GM18499 (cell line): ENCODE data around the gene ANKRD1.

Source experiments
- ATAC-seq: cut with Tn5 transposase; IDR thresholded peaks from one replicate; pipeline ENCODE4 v1.9.1; 2021; ENCODE audit warnings: moderate number of reproducible peaks; ENCODE audit not compliant: insufficient read depth, unreplicated experiment

ANKRD1 gene

DNA sequence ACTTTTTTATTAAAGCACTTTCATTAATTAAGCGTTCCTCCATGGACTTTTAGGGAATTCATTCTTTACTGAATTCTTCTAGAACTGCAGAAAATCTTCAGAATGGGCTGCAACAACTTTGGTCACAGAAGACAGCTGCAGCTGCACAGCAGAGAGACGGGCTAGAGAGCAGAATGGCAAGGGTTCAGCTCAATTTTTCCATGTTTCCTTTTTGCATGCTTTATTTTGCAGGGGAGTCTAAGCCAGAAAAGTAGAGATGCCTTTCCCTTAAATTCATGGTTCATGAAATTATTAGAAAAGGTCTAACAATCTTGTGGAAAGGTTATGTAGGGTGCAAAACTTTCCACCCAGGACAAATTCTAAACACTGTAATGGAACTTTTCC is 15.4 kb upstream of the ANKRD1 start:
- no peak for ATAC-seq

DNA sequence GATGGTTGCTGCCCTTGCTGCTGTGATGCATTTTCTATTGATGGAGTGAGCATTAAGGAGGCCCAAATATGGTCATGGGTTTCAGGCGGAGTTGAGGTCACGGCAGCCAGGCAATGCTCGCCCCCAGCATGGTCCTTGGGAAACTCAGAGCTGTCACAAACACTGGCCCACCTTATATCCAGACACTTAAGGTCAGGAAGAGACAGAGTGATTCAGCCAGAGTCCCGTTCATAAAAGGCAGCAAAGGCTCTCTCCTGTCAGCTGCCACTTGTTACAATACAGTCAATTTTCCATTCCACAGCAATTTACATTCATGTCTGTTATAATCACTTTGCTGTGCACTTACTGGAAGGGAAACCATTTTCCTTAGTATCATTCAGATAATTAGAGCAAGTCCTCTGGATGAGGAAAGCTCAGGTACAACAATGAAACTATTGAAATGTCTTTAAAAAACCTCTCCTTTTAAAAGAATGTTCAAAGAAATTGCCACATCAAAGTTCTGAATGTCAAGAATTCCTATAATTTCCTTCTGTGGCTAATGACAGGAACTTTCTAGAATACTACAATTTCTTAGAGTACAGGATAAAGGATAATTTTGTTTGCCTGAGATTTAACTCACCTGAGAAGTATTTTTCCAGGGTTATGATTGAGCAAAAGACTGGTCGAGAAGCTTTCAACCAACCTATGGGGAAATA is 14.8 kb upstream of the ANKRD1 start:
- ATAC-seq, result no peak

DNA sequence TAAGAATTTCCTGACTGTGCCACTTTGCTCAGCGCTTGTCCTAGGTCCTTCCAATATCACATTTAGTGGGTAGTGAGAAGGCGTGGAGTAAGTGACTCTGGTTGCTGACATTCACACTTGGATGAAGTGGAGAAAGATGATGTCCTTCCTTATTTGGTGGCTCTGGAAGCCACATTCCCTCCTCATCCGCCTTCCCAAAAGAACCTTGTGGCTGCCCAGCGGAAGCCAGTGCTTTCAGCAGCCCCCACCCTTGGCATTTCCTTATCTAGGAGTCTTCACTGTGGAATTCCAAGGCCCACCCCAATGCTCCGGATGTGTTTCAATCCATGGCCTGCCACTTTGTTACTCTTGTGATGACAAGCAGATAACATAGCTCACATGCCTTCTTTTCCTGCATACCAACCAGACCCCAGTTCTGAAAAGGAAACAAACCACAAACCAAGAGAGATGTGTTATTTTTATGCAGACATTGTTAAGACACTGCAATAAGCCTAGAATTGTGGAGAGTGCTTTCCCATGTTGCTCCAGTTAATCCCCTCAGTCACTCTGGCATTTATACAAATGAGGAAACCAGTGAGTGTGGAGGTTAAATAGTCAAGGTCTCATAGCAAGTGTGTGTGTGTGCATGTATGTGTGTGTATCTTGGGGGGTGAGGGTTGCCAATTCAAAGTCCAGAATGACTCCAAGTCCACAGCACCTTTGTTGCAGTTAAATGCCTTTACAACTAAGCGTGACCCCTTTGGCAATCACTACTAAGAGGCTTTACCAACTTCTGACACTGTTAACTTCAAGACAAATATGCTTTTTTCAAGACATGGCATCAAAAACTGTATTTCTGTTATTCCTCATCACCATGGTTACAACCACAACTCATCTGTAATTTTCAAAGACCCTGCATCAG is 10.3 kb upstream of the ANKRD1 start:
- no peak for ATAC-seq

DNA sequence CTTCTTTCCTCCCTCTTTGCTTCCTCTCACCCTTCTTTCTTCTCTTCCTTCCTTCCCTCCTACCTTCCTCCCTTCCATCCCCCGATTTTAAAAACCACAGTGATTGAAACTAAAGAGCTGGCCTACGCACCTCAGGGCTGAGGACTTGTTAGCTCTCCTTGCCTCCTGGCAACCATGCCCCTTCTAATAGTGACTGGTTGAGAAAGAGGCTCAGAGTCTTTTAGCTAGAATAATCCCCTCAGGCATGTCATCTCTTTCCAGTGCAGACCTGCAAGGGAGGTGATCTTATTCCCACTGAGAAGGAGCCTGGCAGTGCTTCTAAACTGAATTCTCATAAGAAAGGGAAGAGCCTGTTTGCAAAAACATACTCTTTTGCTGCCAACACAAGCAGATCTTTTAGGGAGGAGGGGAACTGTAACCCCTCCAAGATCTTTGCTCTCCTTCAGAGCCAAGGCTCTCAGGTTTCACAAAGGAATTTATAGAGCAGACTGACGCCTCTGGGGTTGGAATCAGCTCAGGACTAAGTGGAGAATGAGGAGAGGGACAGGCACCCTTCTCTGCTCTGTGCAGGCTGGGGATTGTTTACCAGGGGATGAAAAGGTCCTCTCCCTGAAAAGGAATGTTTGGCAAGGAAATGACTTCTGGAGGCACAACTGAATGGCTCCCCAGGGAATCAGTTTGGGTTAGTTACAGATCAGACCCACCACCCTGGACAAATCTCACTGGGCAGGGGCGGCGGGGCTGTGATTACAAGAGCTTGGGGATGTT is 9.4 kb upstream of the ANKRD1 start:
- no peak for ATAC-seq

DNA sequence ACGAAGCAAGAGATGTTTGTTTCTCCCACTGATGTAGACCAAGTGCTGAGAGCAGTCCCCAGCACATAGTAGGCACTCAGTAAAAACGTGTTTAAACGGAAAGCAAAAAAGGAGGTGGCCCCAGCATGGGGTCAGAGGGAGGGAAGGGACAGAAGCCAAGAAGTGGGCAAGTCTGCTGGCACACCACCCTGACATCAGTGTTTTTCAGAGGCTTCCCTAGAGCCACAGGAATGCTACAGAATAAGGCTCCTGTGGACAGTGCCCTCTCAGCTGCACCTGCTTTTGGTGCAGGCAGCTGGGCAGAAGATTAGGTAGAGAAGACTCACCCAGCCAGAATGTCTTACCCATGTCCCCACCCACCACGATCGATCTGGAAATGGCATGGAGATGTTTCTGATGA is 8.3 kb upstream of the ANKRD1 start:
- no peak for ATAC-seq

DNA sequence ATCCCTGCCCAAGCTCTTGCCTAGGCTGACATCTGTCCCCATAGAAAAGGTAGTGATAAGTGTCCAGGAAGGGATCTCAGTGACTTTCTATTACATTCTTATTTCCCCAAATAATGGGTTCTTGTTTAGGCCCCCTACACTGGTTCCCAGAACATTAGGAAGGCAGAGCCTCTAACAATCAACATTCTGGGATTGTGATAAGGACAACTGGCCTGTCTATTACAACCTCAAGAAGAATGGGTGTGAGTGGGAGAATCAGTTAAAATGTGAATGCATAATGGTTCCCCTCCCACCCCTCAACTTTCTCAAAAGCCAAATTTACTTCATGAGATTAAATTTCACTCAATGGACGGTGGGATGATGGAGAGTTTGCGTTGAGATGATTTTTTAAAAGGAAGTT is 6.4 kb upstream of the ANKRD1 start:
- no peak for ATAC-seq

DNA sequence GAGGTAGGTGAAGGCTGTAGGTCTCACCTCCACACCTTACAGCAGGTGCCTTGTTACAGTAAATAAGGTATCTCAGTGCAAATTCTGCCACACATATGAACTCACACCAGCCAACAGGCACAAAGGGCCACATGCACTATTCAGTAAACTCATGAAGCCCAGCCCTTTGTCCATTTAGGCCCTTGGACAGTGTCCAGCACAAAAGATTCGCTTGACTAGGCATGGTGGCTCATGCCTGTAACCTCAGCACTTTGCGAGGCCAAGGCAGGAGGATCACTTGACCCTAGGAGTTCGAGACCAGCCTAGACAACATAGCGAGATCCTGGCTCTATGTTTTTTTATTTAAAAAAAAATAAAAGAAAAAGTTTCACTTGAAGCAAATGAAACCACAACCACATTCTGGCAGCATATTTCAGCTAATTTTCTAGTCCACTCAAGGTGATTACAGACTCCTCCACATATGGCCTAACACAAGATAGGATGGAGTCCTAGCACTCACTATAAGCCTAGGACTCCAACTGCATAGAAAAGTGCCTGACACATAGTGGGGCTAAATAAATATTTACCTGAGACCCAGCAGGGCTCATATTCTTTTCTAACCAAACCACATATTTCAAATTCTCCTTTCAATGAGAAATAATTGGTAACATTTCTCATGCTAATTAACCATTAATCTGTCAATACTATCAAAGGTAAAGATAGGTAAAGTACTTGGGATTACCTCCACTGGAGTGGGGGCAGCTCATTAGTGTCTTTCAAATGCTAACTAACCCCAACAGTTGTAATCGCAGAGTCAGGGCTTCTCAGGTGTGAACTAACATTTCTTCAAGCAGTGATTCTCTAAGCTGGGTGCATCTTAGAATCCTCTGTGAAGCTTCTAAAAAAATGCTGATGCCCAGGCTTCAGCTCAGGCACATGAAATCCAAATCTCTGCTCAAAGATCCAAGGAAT is 4.5 kb upstream of the ANKRD1 start:
- ATAC-seq, result no peak

DNA sequence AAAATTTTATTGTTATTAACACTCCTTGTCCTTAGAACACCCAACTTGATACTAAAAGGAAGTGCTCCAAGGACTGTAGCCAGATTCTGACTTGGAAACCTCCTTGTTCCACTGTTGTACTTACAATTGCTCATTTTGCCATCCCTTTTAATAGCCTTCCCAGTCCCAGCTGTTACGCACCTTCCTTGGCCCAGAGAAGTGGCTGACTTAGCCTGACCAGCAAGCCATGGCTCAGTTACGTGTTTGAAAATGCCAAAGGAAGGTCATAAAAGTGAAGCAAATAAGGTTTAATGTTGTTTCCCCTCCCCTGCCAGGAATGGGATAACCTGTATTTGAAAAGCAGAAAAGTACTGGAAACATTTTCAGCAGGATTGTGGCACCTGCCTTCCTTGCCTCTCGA is 3.7 kb upstream of the ANKRD1 start:
- ATAC-seq, result no peak

DNA sequence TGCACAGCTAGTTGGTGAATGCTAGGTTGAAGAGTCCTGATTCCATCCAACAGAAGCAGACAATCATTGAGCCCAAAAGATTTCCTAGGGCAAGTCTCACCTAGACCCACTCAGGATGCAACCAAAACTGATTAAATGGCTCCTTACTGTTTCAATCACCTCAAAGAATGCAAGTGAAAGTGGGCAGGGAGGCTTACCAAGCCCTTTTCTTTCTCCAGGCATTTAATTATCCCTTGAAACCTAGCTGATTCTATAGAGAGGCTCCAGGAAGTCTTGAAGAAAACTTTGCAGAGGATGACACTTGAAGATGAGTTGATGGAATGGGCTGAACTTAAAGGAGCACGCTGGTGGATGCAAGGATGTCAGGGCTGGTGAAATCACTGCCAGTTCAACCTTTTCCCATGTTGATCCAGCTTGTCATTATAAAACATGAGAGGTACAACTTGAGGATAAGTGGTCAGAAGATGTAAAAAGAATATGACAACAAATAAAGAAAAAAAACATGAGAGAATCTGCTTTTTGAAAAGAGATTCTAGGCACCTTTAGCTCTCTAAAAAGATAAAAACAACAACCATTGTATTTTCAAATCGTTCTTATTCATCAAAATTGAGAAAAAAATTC is 2.3 kb upstream of the ANKRD1 start:
- ATAC-seq, result no peak

DNA sequence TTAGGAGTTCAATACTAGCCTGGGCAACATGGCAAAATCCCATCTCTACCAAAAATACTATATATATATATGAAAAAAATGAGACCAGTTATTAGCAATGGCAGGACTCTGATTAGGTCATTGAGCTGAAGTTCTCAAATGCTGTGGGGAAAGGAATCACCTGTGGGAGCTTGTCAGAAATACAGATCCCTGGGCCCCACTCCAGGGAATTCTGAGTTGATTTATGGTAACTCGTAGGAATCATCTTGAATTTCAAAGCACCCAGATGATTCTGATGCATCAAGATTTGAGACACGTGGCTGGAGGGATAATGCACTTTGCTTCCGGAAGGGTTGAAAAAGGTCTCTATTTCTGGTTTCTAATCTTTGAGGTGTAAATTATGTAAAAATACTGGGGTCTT is 1.0 kb upstream of the ANKRD1 start:
- ATAC-seq, result no peak

DNA sequence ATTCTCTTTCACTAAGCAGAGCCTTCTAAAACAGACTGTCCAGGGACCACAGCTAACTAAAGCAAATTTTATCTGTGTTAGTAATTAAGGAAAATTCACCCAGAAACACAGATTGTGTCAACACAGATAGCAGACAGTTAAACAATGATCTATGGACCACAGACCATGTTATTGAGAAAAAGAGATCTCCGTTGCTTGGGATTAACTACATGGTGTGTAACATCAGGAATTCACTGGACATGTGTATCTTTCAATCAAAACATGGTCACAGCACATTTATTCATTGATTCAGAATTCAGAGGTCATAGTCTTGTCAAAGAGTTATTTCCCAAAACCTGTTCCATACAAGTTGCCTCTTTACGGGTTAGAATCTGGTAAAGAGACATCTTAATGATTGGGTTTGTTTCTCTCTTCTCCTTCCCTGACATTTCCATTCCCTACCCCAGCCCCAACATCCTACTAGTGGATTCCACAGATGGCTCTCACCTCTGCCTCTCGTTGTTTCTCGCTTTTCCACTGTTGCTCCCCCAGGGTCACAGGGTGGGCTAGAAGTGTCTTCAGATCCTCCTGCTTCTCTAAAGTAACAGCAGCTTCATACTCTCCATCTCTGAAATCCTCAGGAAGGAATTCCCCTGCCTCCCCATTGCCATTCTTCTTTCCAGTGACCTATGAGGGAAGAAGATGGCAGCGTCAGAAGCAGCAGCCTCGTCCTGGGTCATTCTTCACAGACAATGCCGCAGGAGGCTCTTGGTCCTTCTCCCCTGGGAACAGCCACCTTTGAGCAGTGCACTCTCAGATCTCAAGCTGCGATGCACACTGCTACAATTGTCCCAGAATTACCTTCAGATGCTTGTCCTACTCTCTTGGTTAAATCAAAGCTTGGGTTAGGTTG is 958 bp downstream of the ANKRD1 start:
- ATAC-seq, result no peak

DNA sequence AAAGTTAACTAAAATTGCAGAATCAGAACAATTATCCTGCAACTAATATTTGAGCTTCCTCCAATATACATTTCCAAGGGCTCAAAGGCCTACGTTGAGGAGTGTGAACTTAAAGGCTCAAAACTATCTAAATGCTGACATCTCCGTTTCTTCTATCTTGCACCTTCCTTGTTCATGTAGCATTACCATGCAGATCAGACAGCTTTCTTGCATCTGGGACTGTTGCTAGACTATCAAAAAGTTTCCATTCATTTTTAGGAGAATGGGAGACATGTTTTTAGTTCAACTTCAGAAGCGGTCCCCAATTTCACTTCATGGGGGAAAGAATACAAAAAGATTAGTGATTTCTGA is 2.9 kb downstream of the ANKRD1 start:
- ATAC-seq, result no peak

DNA sequence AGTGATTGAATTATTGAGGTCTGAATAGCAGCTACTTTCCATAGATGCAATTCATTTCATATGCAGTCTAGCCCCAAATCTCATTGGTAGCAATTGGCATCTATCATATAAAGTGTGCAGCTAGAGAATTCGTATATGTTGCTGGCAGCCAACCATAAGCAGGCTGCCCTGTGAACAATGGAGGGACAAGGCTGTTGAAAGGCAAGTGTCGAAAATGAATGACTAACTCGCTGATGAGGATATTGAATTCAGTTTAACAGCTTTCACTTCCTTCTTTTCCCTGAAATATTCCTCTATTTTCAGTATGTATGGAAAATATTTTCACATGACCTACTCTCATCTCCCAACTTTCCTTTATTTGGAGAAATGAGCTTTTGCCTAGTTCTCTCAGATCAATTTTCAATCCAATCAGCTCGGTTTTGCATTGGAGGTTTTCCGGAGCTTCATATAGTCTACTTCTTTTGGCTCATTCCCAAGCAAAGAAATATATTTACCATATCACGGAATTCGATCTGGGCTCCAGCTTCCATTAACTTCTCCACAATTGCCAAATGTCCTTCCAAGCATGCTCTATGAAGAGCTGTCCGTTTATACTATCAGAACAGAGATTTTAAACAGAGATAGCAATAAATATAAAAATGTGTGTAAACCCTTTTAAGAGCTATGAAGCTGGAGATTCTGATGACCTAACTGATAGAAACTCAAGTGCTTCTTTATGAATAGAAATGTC is 3.5 kb downstream of the ANKRD1 start:
- ATAC-seq, result no peak

DNA sequence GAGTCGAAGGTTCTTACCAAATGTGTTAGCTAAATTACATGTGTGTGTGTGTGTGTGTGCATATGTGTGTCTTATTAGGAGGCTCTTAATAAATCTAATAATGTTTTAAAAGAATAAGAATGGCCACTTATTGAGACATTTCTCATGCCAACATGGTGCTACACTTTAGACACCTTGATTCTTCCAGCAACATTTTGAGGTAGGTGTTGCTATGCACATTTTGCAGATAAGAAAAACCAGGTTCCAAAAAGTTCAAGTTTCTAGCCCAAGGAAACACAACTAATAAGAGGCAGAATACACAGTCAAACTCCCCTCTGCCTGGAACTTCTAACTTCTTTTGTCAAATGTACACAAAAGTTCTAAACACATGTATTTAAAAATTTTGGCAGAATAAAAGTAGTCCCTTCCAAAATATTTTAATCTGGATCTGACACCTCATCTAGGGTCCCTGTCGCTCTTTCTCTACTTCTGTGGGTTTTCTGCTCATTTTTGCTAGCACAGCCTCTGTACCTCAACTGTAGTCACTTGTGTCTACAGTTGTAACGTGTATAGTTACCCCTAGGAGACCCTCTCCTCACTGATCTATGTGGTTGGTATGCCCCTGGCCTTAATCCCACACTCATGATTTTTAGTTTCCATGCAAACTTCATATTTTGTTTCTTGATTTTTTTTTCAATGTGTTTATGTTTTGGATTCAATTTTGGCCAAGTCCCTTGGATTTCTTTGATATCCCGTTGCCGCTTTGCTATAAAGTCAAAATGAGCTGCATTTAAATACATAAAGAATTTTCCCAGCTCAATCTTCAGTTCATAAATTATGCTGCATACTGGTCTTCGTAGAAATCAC is 4.3 kb downstream of the ANKRD1 start:
- no peak for ATAC-seq

DNA sequence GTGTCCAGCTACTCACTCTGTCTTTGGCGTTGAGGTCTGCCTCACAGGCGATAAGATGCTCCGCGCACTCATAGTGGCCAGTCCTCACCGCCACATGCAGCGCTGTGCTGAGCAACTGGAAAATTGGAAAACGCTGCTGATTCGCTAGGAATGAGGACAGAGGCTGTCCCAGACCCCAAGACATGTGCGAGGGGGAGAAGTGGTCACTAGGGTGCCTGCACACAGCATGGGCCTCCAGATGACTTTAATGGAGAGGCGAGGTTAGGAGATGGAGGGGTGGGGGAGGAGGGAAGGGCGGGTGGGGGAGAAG is 5.2 kb downstream of the ANKRD1 start:
- ATAC-seq, result no peak

DNA sequence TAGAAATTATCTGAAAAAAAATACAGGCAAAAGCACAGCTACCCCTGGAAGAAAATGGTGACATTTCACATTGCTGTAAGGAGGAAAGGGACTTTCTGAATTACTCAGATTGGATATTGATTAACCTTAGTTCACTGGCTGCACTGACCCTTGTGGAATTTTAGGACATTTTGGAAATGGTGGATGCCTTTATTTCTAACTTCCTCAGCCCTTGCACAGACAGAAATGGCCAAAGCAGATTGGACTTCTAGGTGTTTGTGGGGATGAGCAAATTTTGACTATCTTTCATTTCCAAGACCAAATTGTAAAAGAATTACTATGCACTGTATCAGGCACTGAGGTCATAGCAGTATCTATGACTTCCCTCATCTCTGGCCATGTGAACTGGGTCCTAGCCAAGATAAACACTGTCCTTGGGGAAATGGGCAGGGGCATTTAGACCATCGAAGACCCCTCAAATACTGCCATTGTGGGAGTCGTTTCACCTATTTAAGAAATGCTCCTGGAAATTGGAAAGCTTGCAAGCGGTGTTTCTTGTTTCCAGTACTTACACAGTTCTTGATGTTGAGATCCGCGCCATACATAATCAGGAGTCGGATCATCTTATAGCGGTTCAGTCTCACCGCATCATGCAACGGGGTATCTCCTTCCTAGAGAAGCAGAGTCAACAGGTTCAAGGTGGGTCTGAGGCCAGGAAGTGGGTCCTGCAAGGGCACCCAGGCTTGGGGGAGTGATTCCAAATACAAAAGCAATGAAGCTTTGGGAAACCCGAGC is 5.7 kb downstream of the ANKRD1 start:
- no peak for ATAC-seq
